Ascending aorta (tissue), 2 donors: ENCODE results near the gene TCP1. TPM values are rescaled to one million over a fixed set of nuclear protein-coding genes. Genes with fewer than 3 reads are reported as not detected.

Experiments used
- DNase-seq, 2 donors: peaks; one replicate each; pipeline ENCODE4 v3.0.0-alpha.2; 2019; ENCODE audit warnings: low spot score in 2 of 2
- H3K27ac ChIP-seq, 2 donors: fragments of 200-600 bp; sonication (generic); one replicate each; pipeline ENCODE4 v1.5.1; 2016 to 2017; ENCODE audit warnings: mild to moderate bottlenecking in 1 of 2
- H3K27me3 ChIP-seq: fragments of 200-600 bp; sonication (generic); one replicate; pipeline ENCODE4 v1.5.1; 2017
- H3K36me3 ChIP-seq, 2 donors: fragments of 200-600 bp; sonication (generic); one replicate each; pipeline ENCODE4 v1.5.1; 2016
- H3K4me1 ChIP-seq, 2 donors: fragments of 200-600 bp; sonication (generic); one replicate each; pipeline ENCODE4 v1.5.1; 2016 to 2017; ENCODE audit warnings: mild to moderate bottlenecking in 1 of 2
- H3K4me3 ChIP-seq, 2 donors: fragments of 200-600 bp; sonication (generic); one replicate each; pipeline ENCODE4 v1.5.1; 2016 to 2017; ENCODE audit warnings: mild to moderate bottlenecking in 1 of 2
- H3K9me3 ChIP-seq, 2 donors: fragments of 200-600 bp; sonication (generic); one replicate each; pipeline ENCODE4 v1.5.1; 2016
- intact Hi-C: fragments of 100-400 bp; cut with DNase I; formaldehyde crosslinking; loops from one replicate; pipeline ENCODE4 v1.15.1; 2023
- total RNA-seq: library from RNA; depleted of rRNA; stranded (reverse); fragments of >200 nt; gene quantifications from one replicate; pipeline ENCODE4 v1.1.0, GENCODE V29; 2016
- TF ChIP-seq, protein P1 (sequence below), 3 experiments: fragments of 200-600 bp in 2 of 3; fragments of 450-650 bp in 1 of 3; sonication (generic) in 2 of 3; IDR thresholded peaks; one replicate each; pipeline ENCODE4 v1.5.1; 2016 to 2019; ENCODE audit warnings: antibody characterized with exemption in 3 of 3, mild to moderate bottlenecking in 1 of 3, moderate library complexity in 1 of 3

The TCP1 gene
- total RNA-seq, 1 donor from 2014 or later = 46.7 TPM

GRCh38 chr6:159762681-159763293, 26.6 kb downstream of the TCP1 start:
- Histone ChIP-seq H3K4me1 (peaks cover 5 to 11% of the 10 kb centered on the region in 2 donors), H3K27ac (peak overlapping the region; percentile 96 to 99), H3K4me3 (peak overlapping the region; percentile 80 to 99), H3K36me3 (peaks cover 11 to 30% of the 10 kb centered on the region in 2 donors), H3K9me3 (no peaks in the 10 kb centered on the region), H3K27me3 (no peaks in the 10 kb centered on the region)
- DNase-seq = no peak
- TF ChIP-seq, protein P1, sequence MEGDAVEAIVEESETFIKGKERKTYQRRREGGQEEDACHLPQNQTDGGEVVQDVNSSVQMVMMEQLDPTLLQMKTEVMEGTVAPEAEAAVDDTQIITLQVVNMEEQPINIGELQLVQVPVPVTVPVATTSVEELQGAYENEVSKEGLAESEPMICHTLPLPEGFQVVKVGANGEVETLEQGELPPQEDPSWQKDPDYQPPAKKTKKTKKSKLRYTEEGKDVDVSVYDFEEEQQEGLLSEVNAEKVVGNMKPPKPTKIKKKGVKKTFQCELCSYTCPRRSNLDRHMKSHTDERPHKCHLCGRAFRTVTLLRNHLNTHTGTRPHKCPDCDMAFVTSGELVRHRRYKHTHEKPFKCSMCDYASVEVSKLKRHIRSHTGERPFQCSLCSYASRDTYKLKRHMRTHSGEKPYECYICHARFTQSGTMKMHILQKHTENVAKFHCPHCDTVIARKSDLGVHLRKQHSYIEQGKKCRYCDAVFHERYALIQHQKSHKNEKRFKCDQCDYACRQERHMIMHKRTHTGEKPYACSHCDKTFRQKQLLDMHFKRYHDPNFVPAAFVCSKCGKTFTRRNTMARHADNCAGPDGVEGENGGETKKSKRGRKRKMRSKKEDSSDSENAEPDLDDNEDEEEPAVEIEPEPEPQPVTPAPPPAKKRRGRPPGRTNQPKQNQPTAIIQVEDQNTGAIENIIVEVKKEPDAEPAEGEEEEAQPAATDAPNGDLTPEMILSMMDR (IDR thresholded peaks at IDR 0.05) = no peak
- intact Hi-C loops = loop anchor here (1.0 kb wide), 3 partner anchors 27 to 69 kb away; partner anchors contain the start of genes SOD2, TCP1 and WTAP

DNA sequence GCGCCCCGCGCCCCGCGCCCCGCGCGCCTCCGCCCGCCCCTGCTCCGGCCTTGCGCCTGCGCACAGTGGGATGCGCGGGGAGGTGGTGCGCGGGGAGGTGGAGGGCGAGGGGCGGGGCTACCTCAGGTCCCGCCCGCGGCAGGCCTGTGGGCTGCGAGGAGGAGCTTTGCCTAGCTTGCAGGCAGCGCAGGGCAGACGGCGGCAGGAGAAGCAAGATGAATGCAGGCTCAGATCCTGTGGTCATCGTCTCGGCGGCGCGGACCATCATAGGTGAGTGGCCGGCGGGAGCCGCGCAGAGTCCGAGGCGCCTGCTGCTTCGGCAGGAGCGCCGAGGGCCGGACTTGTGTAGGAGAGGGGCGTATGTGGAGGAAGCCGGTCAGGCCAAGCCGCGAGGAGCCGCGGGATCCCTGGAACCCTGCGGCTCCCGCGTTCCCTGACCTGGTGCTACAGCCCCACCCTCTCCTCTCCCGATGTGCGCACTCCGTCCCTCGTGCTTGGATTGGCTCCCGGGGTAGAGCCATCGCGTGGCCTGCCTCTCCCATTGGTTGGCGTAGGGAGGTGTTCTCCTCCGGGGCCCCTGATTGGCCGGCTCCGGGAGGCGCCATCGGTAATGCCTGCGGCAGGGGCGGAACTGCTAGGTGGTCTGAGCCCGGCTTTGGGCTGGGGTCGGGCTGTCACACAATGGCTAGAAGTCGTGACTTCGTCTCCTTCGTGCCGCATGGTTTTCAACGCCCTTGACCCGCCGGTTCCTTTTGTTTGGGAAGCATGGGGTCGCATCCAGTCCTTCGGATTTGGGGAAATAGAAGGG, 27.3 kb downstream of the TCP1 start, which contains the start of gene ACAT2:
TSS of gene ACAT2 (plus strand) at position 173 of the 808 bp plus-strand sequence. CDS start at position 216, 43 bp downstream.
- intact Hi-C loops = loop anchor here (1.0 kb wide), 3 partner anchors 27 to 69 kb away; partner anchors contain the start of genes SOD2, TCP1 and WTAP
- TF ChIP-seq, protein P1 (IDR thresholded peaks at IDR 0.05) = peak in 1 of 3 experiments; percentile 18
- H3K27ac ChIP-seq = peak within 1 kb of the TSS; percentile 96 to 99
- peak; percentile 89 to 98 for DNase-seq
- H3K4me1 ChIP-seq = peaks cover 5 to 11% of the 10 kb centered on the region in 2 donors
- H3K36me3 ChIP-seq = peaks cover 9 to 31% of the 10 kb centered on the region in 2 donors
- no peaks in the 10 kb centered on the region for H3K9me3 ChIP-seq
- H3K4me3 ChIP-seq = peak within 1 kb of the TSS; percentile 80 to 99
- H3K27me3 ChIP-seq = no peaks in the 10 kb centered on the region

DNA sequence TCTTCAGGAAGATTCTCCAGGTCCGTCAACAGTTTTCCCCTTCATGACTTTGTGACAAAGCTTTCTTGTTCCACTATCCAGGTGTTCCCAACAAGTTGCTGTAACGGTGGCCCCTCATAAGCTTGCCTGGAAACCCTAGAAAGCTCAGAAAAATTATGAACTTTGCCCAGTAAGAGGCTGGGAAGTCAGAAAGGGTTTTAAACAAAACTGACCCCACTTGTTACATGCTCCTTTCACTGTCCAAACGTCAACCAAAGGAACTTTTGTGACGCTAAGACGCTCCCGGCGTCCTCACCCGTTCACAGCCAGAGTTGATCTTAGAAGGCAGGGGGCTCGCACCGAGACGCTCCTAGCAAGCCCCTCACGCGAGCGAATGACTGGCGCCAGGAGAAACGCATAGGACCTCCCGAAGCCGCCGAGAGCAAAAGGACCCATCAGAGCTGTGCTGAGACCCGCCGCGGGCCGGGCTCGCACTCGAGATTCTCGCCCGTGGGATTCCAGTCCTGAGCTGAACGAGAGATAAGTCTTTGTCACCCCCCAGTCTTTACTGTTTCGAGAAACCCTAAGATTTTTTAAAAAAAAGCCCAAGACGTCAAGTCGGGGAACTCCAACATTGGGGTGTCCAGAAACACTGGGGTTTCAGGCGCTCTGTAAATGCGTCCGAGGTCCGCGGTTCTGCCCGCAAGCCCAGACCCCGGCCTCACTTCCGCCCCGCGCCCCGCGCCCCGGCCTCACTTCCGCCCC, 28.1 kb downstream of the TCP1 start:
- Histone ChIP-seq H3K4me3 (peak overlapping the region; percentile 80 to 99), H3K36me3 (peaks cover 7 to 34% of the 10 kb centered on the region in 2 donors), H3K27ac (peak overlapping the region; percentile 96 to 99), H3K9me3 (no peaks in the 10 kb centered on the region), H3K27me3 (no peaks in the 10 kb centered on the region), H3K4me1 (peaks cover 5 to 11% of the 10 kb centered on the region in 2 donors)
- TF ChIP-seq, protein P1 (IDR thresholded peaks at IDR 0.05) = no peak
- intact Hi-C loops = no loop called here
- DNase-seq = no peak

- intact Hi-C loops = no loop called here
- Histone ChIP-seq H3K27ac (peak overlapping the region; percentile 96 to 99), H3K27me3 (no peaks in the 10 kb centered on the region), H3K36me3 (peaks cover 13 to 39% of the 10 kb centered on the region in 2 donors), H3K4me3 (peak overlapping the region in 1 of 2 donors; percentile 99), H3K4me1 (peaks cover 5 to 11% of the 10 kb centered on the region in 2 donors), H3K9me3 (no peaks in the 10 kb centered on the region)
- TF ChIP-seq, protein P1 (IDR thresholded peaks at IDR 0.05) = no peak
- no peak for DNase-seq
Measured at GRCh38 chr6:159760602-159761057, 28.8 kb downstream of the TCP1 start.

- intact Hi-C loops = no loop called here
Measured at GRCh38 chr6:159759645-159760044, 29.8 kb downstream of the TCP1 start.

More at GRCh38 chr6:159759645-159760044, 29.8 kb downstream of the TCP1 start:
- H3K9me3 ChIP-seq = no peaks in the 10 kb centered on the region
- no peaks in the 10 kb centered on the region for H3K27me3 ChIP-seq
- no peak overlapping the region for H3K27ac ChIP-seq
- DNase-seq = no peak
- peaks cover 5 to 14% of the 10 kb centered on the region in 2 donors for H3K4me1 ChIP-seq
- H3K36me3 ChIP-seq = peaks cover 16 to 44% of the 10 kb centered on the region in 2 donors
- TF ChIP-seq, protein P1 (IDR thresholded peaks at IDR 0.05) = no peak
- H3K4me3 ChIP-seq = no peak overlapping the region
